ENCODE results near the gene GPR12. TPM values are rescaled to one million over a fixed set of nuclear protein-coding genes. Genes with fewer than 3 reads are reported as not detected.
A peak's percentile ranks its signal among the peaks of the same experiment; 100 is the strongest.

The GPR12 gene
- total RNA-seq, 1 donor from 2014 or later: 0.14 TPM

GRCh38 chr13:26707122-26708006 lies 53.2 kb downstream of the GPR12 start:
- H3K4me3 ChIP-seq: no peak overlapping the region
- no peaks in the 10 kb centered on the region for H3K36me3 ChIP-seq
- DNase-seq: no peak
- peaks cover 47% of the 10 kb centered on the region for H3K27me3 ChIP-seq (ENCODE audit: low read depth)
- H3K9me3 ChIP-seq (replicated peaks): peaks cover 9% of the 10 kb centered on the region
- peak; percentile 80 for TF ChIP-seq CTCF (IDR thresholded peaks at IDR 0.05; ENCODE audit: borderline replicate concordance)
- H3K27ac ChIP-seq (replicated peaks): no peak overlapping the region
- no peaks in the 10 kb centered on the region for H3K4me1 ChIP-seq
- intact Hi-C loops (cut with micrococcal nuclease): loop anchor here (5.0 kb wide), 2 partner anchors 165 to 220 kb away; no protein-coding TSS in a partner anchor

- intact Hi-C loops (cut with micrococcal nuclease): loop anchor here (5.0 kb wide), 2 partner anchors 166 to 221 kb away; no protein-coding TSS in a partner anchor
- Histone ChIP-seq H3K4me3 (no peak overlapping the region), H3K36me3 (no peaks in the 10 kb centered on the region), H3K9me3 (replicated peaks) (peaks cover 12% of the 10 kb centered on the region), H3K27me3 (ENCODE audit: low read depth) (peaks cover 46% of the 10 kb centered on the region), H3K4me1 (no peaks in the 10 kb centered on the region), H3K27ac (replicated peaks) (no peak overlapping the region)
- no peak for DNase-seq
- TF ChIP-seq CTCF (IDR thresholded peaks at IDR 0.05; ENCODE audit: borderline replicate concordance): no peak
Measured at GRCh38 chr13:26706381-26706780, 54.2 kb downstream of the GPR12 start.

- Histone ChIP-seq H3K27me3 (ENCODE audit: low read depth) (peaks cover 42% of the 10 kb centered on the region), H3K4me3 (no peak overlapping the region), H3K4me1 (no peaks in the 10 kb centered on the region), H3K27ac (replicated peaks) (no peak overlapping the region), H3K9me3 (replicated peaks) (peaks cover 12% of the 10 kb centered on the region), H3K36me3 (no peaks in the 10 kb centered on the region)
- intact Hi-C loops (cut with micrococcal nuclease): loop anchor here (5.0 kb wide), 2 partner anchors 167 to 222 kb away; no protein-coding TSS in a partner anchor
- no peak for TF ChIP-seq CTCF (IDR thresholded peaks at IDR 0.05; ENCODE audit: borderline replicate concordance)
- no peak for DNase-seq
Measured at GRCh38 chr13:26705536-26705935, 55.0 kb downstream of the GPR12 start.

Other genes starting within 250 kb of the GPR12 start
- 12.6 TPM for gene WASF3, start 203.1 kb downstream of the GPR12 start, total RNA-seq

All from left ventricle myocardium inferior (tissue), 1 donor.